Activated CD8-positive, alpha-beta T cell treated with anti-CD3 and anti-CD28 coated beads for 36 hours (primary cell): Measurements from ENCODE around the gene HELZ. TPM values are rescaled to one million over a fixed set of nuclear protein-coding genes. Genes with fewer than 3 reads are reported as not detected.
"Not testable (repeated sequence)": the region's sequence is repeated elsewhere in the genome, so short reads cannot be mapped to it uniquely, and the experiment has no call there.

Experiments
- ATAC-seq: fragments of 200-7000 bp; cut with Tn5 transposase; one replicate; pipeline ENCODE4 v1.10.0; 2021; ENCODE audit warnings: mild to moderate bottlenecking, moderate library complexity
- CTCF ChIA-PET: fragments of 350-600 bp; sonication (Branson Sonifier 250); formaldehyde crosslinking; loops from one replicate; lab custom pipeline; 2021; ENCODE audit warnings: antibody characterized with exemption; lab: Charles Lee
- POLR2A ChIA-PET: fragments of 350-600 bp; sonication (Branson Sonifier 250); formaldehyde crosslinking; loops from one replicate; lab custom pipeline; 2021; ENCODE audit warnings: antibody characterized with exemption; lab: Charles Lee
- DNase-seq: peaks from one replicate; pipeline ENCODE4 v3.0.0-alpha.2; 2020
- H3K27ac Mint-ChIP-seq: one replicate; pipeline ENCODE4 v1.8.0; 2021; ENCODE audit warnings: mild to moderate bottlenecking, mixed read lengths
- H3K27me3 Mint-ChIP-seq: one replicate; pipeline ENCODE4 v1.8.0; 2021; ENCODE audit warnings: mixed read lengths
- H3K36me3 Mint-ChIP-seq: one replicate; pipeline ENCODE4 v1.8.0; 2021; ENCODE audit warnings: low read depth, mixed read lengths
- H3K4me1 Mint-ChIP-seq: one replicate; pipeline ENCODE4 v1.8.0; 2021; ENCODE audit warnings: low read depth, mixed read lengths
- H3K4me3 Mint-ChIP-seq: one replicate; pipeline ENCODE4 v1.8.0; 2021; ENCODE audit warnings: mild to moderate bottlenecking, moderate library complexity, mixed read lengths
- H3K9me3 Mint-ChIP-seq: one replicate; pipeline ENCODE4 v1.8.0; 2021; ENCODE audit warnings: mixed read lengths
- CTCF ChIP-seq: fragments of 200-600 bp; IDR thresholded peaks from one replicate; pipeline ENCODE4 v1.8.0; 2022; ENCODE audit warnings: antibody characterized with exemption, mild to moderate bottlenecking
- intact Hi-C: fragments of 100-400 bp; cut with micrococcal nuclease; formaldehyde crosslinking; loops from one replicate; pipeline ENCODE4 v1.10.0; 2022
- total RNA-seq, 2 experiments: library from RNA; stranded (reverse); gene quantifications; one replicate each; pipeline ENCODE4 v1.2.3, GENCODE V29; 2021

The HELZ gene
- total RNA-seq, 2 experiments from 2014 or later: 74.4 to 74.9 TPM

- no peak for TF ChIP-seq CTCF
- intact Hi-C loops: loop anchor here (5.0 kb wide), 1 partner anchor 68 kb away; no protein-coding TSS in a partner anchor
- Mint-ChIP-seq H3K9me3 (no peaks in the 10 kb centered on the region), H3K4me1 (no peaks in the 10 kb centered on the region), H3K36me3 (no peaks in the 10 kb centered on the region), H3K27ac (no peak overlapping the region), H3K4me3 (no peak overlapping the region), H3K27me3 (no peaks in the 10 kb centered on the region)
- DNase-seq (no peak), ATAC-seq (no peak)
- CTCF ChIA-PET: interaction anchor here (4.2 kb wide), 1 partner anchor 68 kb away, joined by 27 read pairs; no protein-coding TSS in a partner anchor
- POLR2A ChIA-PET: interaction anchor here (0.7 kb wide), 1 partner anchor 15 kb away, joined by 4 read pairs; no protein-coding TSS in a partner anchor
Observed at GRCh38 chr17:67290244-67290643, 45.2 kb upstream of the HELZ start.

- DNase-seq: no peak
- CTCF ChIA-PET: interaction anchor here (0.7 to 4.2 kb wide), 2 partner anchors 67 to 1076 kb away, joined by 3 to 27 read pairs; no protein-coding TSS in a partner anchor
- Mint-ChIP-seq H3K4me1 (no peaks in the 10 kb centered on the region), H3K4me3 (no peak overlapping the region), H3K36me3 (no peaks in the 10 kb centered on the region), H3K9me3 (no peaks in the 10 kb centered on the region), H3K27me3 (no peaks in the 10 kb centered on the region), H3K27ac (no peak overlapping the region)
- no peak for TF ChIP-seq CTCF
- intact Hi-C loops: no loop called here
- POLR2A ChIA-PET: no interaction called here
- ATAC-seq: no peak
Observed at GRCh38 chr17:67289181-67289876, 44.3 kb upstream of the HELZ start.

- H3K4me1 Mint-ChIP-seq, H3K27ac Mint-ChIP-seq, ATAC-seq, H3K9me3 Mint-ChIP-seq, intact Hi-C loops, DNase-seq, H3K27me3 Mint-ChIP-seq, H3K36me3 Mint-ChIP-seq, H3K4me3 Mint-ChIP-seq: not testable (repeated sequence)
- POLR2A ChIA-PET: interaction anchor here (0.8 kb wide), 1 partner anchor 28 kb away, joined by 3 read pairs; no protein-coding TSS in a partner anchor
- CTCF ChIA-PET: interaction anchor here (4.2 kb wide), 1 partner anchor 65 kb away, joined by 27 read pairs; no protein-coding TSS in a partner anchor
Observed at GRCh38 chr17:67286826-67287225, 41.8 kb upstream of the HELZ start.

- no peak overlapping the region for H3K4me3 Mint-ChIP-seq
- ATAC-seq: no peak
- CTCF ChIA-PET: interaction anchor here (0.6 kb wide), 1 partner anchor 8 kb away, joined by 3 read pairs; no protein-coding TSS in a partner anchor
- no peak for DNase-seq
- H3K27me3 Mint-ChIP-seq: no peaks in the 10 kb centered on the region
- H3K27ac Mint-ChIP-seq: no peak overlapping the region
- intact Hi-C loops: no loop called here
- TF ChIP-seq CTCF: no peak
- POLR2A ChIA-PET: no interaction called here
- H3K4me1 Mint-ChIP-seq: no peaks in the 10 kb centered on the region
- H3K36me3 Mint-ChIP-seq: no peaks in the 10 kb centered on the region
- no peaks in the 10 kb centered on the region for H3K9me3 Mint-ChIP-seq
Observed at GRCh38 chr17:67285360-67285759, 40.4 kb upstream of the HELZ start.

GRCh38 chr17:67283731-67284516 lies 38.9 kb upstream of the HELZ start:
- no peak overlapping the region for H3K4me3 Mint-ChIP-seq
- POLR2A ChIA-PET: no interaction called here

More at GRCh38 chr17:67283731-67284516, 38.9 kb upstream of the HELZ start:
- H3K27me3 Mint-ChIP-seq: no peaks in the 10 kb centered on the region
- TF ChIP-seq CTCF: no peak
- no peak for ATAC-seq
- no peak for DNase-seq
- H3K36me3 Mint-ChIP-seq: no peaks in the 10 kb centered on the region
- no peak overlapping the region for H3K27ac Mint-ChIP-seq
- CTCF ChIA-PET: interaction anchor here (5.5 kb wide), 1 partner anchor 9 kb away, joined by 22 read pairs; no protein-coding TSS in a partner anchor
- H3K9me3 Mint-ChIP-seq: no peaks in the 10 kb centered on the region
- H3K4me1 Mint-ChIP-seq: no peaks in the 10 kb centered on the region
- intact Hi-C loops: no loop called here
